HG02852 (cell line): ENCODE results near the gene SACM1L.

Experiments used
- ATAC-seq: cut with Tn5 transposase; IDR thresholded peaks from one replicate; pipeline ENCODE4 v1.9.1; 2021; ENCODE audit warnings: mild to moderate bottlenecking, moderate library complexity; ENCODE audit not compliant: unreplicated experiment

Gene SACM1L

GRCh38 chr3:45781841-45782240 lies 92.6 kb downstream of the SACM1L start:
- no peak for ATAC-seq

GRCh38 chr3:45782381-45782780 lies 93.2 kb downstream of the SACM1L start:
- no peak for ATAC-seq

GRCh38 chr3:45783667-45784066 lies 94.5 kb downstream of the SACM1L start:
- no peak for ATAC-seq

- ATAC-seq, result no peak
Measured at GRCh38 chr3:45785605-45786150, 96.5 kb downstream of the SACM1L start.

- no peak for ATAC-seq
Measured at GRCh38 chr3:45786801-45787495, 97.8 kb downstream of the SACM1L start.

- no peak for ATAC-seq
Measured at GRCh38 chr3:45787551-45787950, 98.4 kb downstream of the SACM1L start.

- ATAC-seq, result no peak
Measured at GRCh38 chr3:45789235-45789812, 100.1 kb downstream of the SACM1L start.

- ATAC-seq, result no peak
Measured at GRCh38 chr3:45790596-45790995, 101.4 kb downstream of the SACM1L start.

GRCh38 chr3:45792036-45792435 lies 102.8 kb downstream of the SACM1L start:
- ATAC-seq, result no peak

GRCh38 chr3:45792516-45793172 lies 103.4 kb downstream of the SACM1L start:
- ATAC-seq, result no peak

GRCh38 chr3:45793482-45794176 lies 104.4 kb downstream of the SACM1L start:
- ATAC-seq, result no peak

GRCh38 chr3:45794177-45794560 lies 105.0 kb downstream of the SACM1L start:
- ATAC-seq, result no peak

GRCh38 chr3:45794660-45795059 lies 105.5 kb downstream of the SACM1L start:
- no peak for ATAC-seq
